H9 (cell line): Measurements from ENCODE around the gene NCCRP1. TPM values are rescaled to one million over a fixed set of nuclear protein-coding genes. Genes with fewer than 3 reads are reported as not detected.
A peak's percentile ranks its signal among the peaks of the same experiment; 100 is the strongest.

Experiments used
- DNase-seq: peaks from one replicate; pipeline ENCODE4 v3.0.0-alpha.2; 2017
- H2AFZ ChIP-seq: one replicate; pipeline ENCODE4 v1.6.1; 2013; ENCODE audit warnings: mild to moderate bottlenecking, low read length, control low read depth, moderate library complexity
- H2AK5ac ChIP-seq: 2 replicates; pipeline ENCODE4 v1.6.1; 2013; ENCODE audit warnings: low read length, control low read depth, mixed read lengths; ENCODE audit not compliant: insufficient read length
- H2BK120ac ChIP-seq: one replicate; pipeline ENCODE4 v1.6.1; 2013; ENCODE audit warnings: low read depth, mild to moderate bottlenecking, low read length, control low read depth, inconsistent platforms; ENCODE audit not compliant: poor library complexity, severe bottlenecking
- H2BK12ac ChIP-seq: 2 replicates; pipeline ENCODE4 v1.6.1; 2013; ENCODE audit warnings: low read length, control low read depth, mixed read lengths, low read depth; ENCODE audit not compliant: insufficient read length
- H2BK15ac ChIP-seq: 2 replicates; pipeline ENCODE4 v1.6.1; 2013; ENCODE audit warnings: low read depth, low read length, control low read depth
- H2BK20ac ChIP-seq: one replicate; pipeline ENCODE4 v1.6.1; 2013; ENCODE audit warnings: low read depth, mild to moderate bottlenecking, low read length, control low read depth, inconsistent platforms; ENCODE audit not compliant: poor library complexity, severe bottlenecking
- H2BK5ac ChIP-seq: 2 replicates; pipeline ENCODE4 v1.6.1; 2013; ENCODE audit warnings: low read length, control low read depth, mixed read lengths; ENCODE audit not compliant: insufficient read length
- H3K14ac ChIP-seq: 2 replicates; pipeline ENCODE4 v1.6.1; 2013; ENCODE audit warnings: low read length, control low read depth; ENCODE audit not compliant: insufficient read depth
- H3K18ac ChIP-seq: 2 replicates; pipeline ENCODE4 v1.6.1; 2013; ENCODE audit warnings: low read depth, mild to moderate bottlenecking, mixed read lengths, low read length, control low read depth; ENCODE audit not compliant: insufficient read length
- H3K23ac ChIP-seq: 2 replicates; pipeline ENCODE4 v1.6.1; 2013; ENCODE audit warnings: low read length, control low read depth, mixed read lengths, low read depth; ENCODE audit not compliant: insufficient read length
- H3K23me2 ChIP-seq: 2 replicates; pipeline ENCODE4 v1.6.1; 2013; ENCODE audit warnings: low read depth, mild to moderate bottlenecking, mixed read lengths, low read length, control low read depth; ENCODE audit not compliant: insufficient read length, poor library complexity, severe bottlenecking
- H3K27ac ChIP-seq: 2 replicates; pipeline ENCODE4 v1.5.1; 2013; ENCODE audit warnings: low read length, control low read depth, mixed read lengths, low read depth; ENCODE audit not compliant: insufficient read length
- H3K27me3 ChIP-seq: 2 replicates; pipeline ENCODE4 v1.6.1; 2013; ENCODE audit warnings: low read length, control low read depth, inconsistent platforms; ENCODE audit not compliant: insufficient read depth
- H3K4ac ChIP-seq: 2 replicates; pipeline ENCODE4 v1.6.1; 2013; ENCODE audit warnings: low read depth, mild to moderate bottlenecking, control low read depth, inconsistent platforms, low read length, moderate library complexity
- H3K4me1 ChIP-seq: 2 replicates; pipeline ENCODE4 v1.6.1; 2013; ENCODE audit warnings: low read length, control low read depth, inconsistent platforms; ENCODE audit not compliant: insufficient read depth
- H3K4me2 ChIP-seq: 2 replicates; pipeline ENCODE4 v1.6.1; 2013; ENCODE audit warnings: low read length, control low read depth, mixed read lengths; ENCODE audit not compliant: insufficient read length, insufficient read depth
- H3K56ac ChIP-seq: 2 replicates; pipeline ENCODE4 v1.6.1; 2013; ENCODE audit warnings: low read depth, mild to moderate bottlenecking, mixed read lengths, low read length, control low read depth; ENCODE audit not compliant: insufficient read length
- H3K79me1 ChIP-seq: 2 replicates; pipeline ENCODE4 v1.6.1; 2013; ENCODE audit warnings: low read depth, mild to moderate bottlenecking, moderate library complexity, low read length, control low read depth, inconsistent platforms; ENCODE audit not compliant: insufficient read depth, poor library complexity, severe bottlenecking
- H3K79me2 ChIP-seq: 2 replicates; pipeline ENCODE4 v1.6.1; 2013; ENCODE audit warnings: low read length, control low read depth, inconsistent platforms; ENCODE audit not compliant: insufficient read depth
- H3K9ac ChIP-seq: 2 replicates; pipeline ENCODE4 v1.6.1; 2013; ENCODE audit warnings: low read length, control low read depth, mixed read lengths; ENCODE audit not compliant: insufficient read length; ENCODE audit errors: extremely low read depth
- H3K9me3 ChIP-seq: one replicate; pipeline ENCODE4 v1.6.1; 2013; ENCODE audit warnings: low read depth, low read length, inconsistent platforms; ENCODE audit not compliant: control insufficient read depth
- H3T11ph ChIP-seq: one replicate; pipeline ENCODE4 v1.6.1; 2013; ENCODE audit warnings: mild to moderate bottlenecking, low read length, control low read depth, inconsistent platforms
- H4K20me1 ChIP-seq: one replicate; pipeline ENCODE4 v1.6.1; 2013; ENCODE audit not compliant: control insufficient read depth, insufficient read length, insufficient read depth
- H4K5ac ChIP-seq: 2 replicates; pipeline ENCODE4 v1.6.1; 2013; ENCODE audit warnings: low read depth, mild to moderate bottlenecking, mixed read lengths, low read length, control low read depth; ENCODE audit not compliant: insufficient read length
- H4K8ac ChIP-seq: replicated peaks from 2 replicates; pipeline ENCODE4 v1.6.1; 2013; ENCODE audit warnings: low read length, control low read depth, mixed read lengths, low read depth; ENCODE audit not compliant: insufficient read length
- H4K91ac ChIP-seq: 2 replicates; pipeline ENCODE4 v1.6.1; 2013; ENCODE audit warnings: low read depth, mild to moderate bottlenecking, moderate library complexity, mixed read lengths, low read length, control low read depth; ENCODE audit not compliant: insufficient read length
- H3K27ac Mint-ChIP-seq, 3 experiments: 2 replicates in 2 of 3; 3 replicates in 1 of 3; pipeline ENCODE4 v1.8.0; 2020 to 2021; ENCODE audit warnings: mixed read lengths in 3 of 3, mild to moderate bottlenecking in 1 of 3, moderate library complexity in 1 of 3
- H3K27me3 Mint-ChIP-seq: 2 replicates; pipeline ENCODE4 v1.8.0; 2021; ENCODE audit warnings: low read depth, mild to moderate bottlenecking, moderate library complexity, mixed read lengths
- H3K36me3 Mint-ChIP-seq, 3 experiments: 2 replicates in 2 of 3; 3 replicates in 1 of 3; pipeline ENCODE4 v1.8.0; 2020 to 2021; ENCODE audit warnings: low read depth in 3 of 3, mixed read lengths in 3 of 3; ENCODE audit not compliant: insufficient read depth in 1 of 3
- H3K4me1 Mint-ChIP-seq, 2 experiments: 2 replicates each; pipeline ENCODE4 v1.8.0; 2020; ENCODE audit warnings: mixed read lengths in 2 of 2
- H3K4me3 Mint-ChIP-seq, 2 experiments: 2 replicates in 1 of 2; 3 replicates in 1 of 2; pipeline ENCODE4 v1.8.0; 2020 to 2021; ENCODE audit warnings: mild to moderate bottlenecking in 2 of 2, mixed read lengths in 2 of 2, moderate library complexity in 1 of 2
- H3K9me3 Mint-ChIP-seq, 2 experiments: 2 replicates in 1 of 2; 3 replicates in 1 of 2; pipeline ENCODE4 v1.8.0; 2020; ENCODE audit warnings: mild to moderate bottlenecking in 2 of 2, mixed read lengths in 2 of 2, moderate library complexity in 1 of 2
- CTCF ChIP-seq: fragments of 200-600 bp; sonication (generic); conservative IDR thresholded peaks from 3 replicates; pipeline ENCODE4 v1.8.0; 2021; ENCODE audit warnings: antibody characterized with exemption, mild to moderate bottlenecking
- WGBS: extraction: QIAGEN DNeasy Blood & Tissue Kit; methylation state at CpG from one replicate; pipeline ENCODE4 v1.1.7; 2013; ENCODE audit warnings: missing lambda C conversion rate, low lambda C conversion rate, mixed read lengths; ENCODE audit not compliant: insufficient read length; ENCODE audit errors: extremely low coverage; 5-methylcytosine and 5-hydroxymethylcytosine counted together
- total RNA-seq: library from RNA; stranded (reverse); gene quantifications from 2 replicates; pipeline ENCODE4 v1.2.1, GENCODE V29; 2021

The NCCRP1 gene
- total RNA-seq, 1 experiment from 2014 or later, result 1.9 TPM

- Histone ChIP-seq H3K4me1 (no peaks in the 10 kb centered on the region), H3K4ac (no peak overlapping the region), H3K23ac (no peak overlapping the region), H2BK12ac (no peak overlapping the region), H3K56ac (no peak overlapping the region), H2AFZ (no peak overlapping the region), H3K14ac (no peak overlapping the region), H3K79me1 (no peaks in the 10 kb centered on the region), H4K5ac (no peak overlapping the region), H3K18ac (no peak overlapping the region), H2BK15ac (no peak overlapping the region), H4K8ac (no peak overlapping the region), H3K4me2 (no peak overlapping the region), H2BK120ac (no peak overlapping the region), H4K91ac (no peak overlapping the region), H4K20me1 (no peaks in the 10 kb centered on the region), H3K23me2 (peaks cover 7% of the 10 kb centered on the region), H3K27me3 (peaks cover 7% of the 10 kb centered on the region; the same call in 1 of the 2 replicates), H2AK5ac (no peak overlapping the region), H3K27ac (no peak overlapping the region), H3K9ac (no peak overlapping the region), H2BK20ac (no peak overlapping the region), H3K79me2 (no peaks in the 10 kb centered on the region), H3T11ph (no peak overlapping the region), H3K9me3 (no peaks in the 10 kb centered on the region), H2BK5ac (no peak overlapping the region)
- H3K36me3 Mint-ChIP-seq, result no peaks in the 10 kb centered on the region
- WGBS, result no CpG with 5 or more reads among the region's 11 CpGs
- no peak overlapping the region; a peak in 1 of 7 replicates for H3K27ac Mint-ChIP-seq
- peak; percentile 61 for DNase-seq
- no peak overlapping the region for H3K4me3 Mint-ChIP-seq
- H3K4me1 Mint-ChIP-seq, result peaks cover 10 to 36% of the 10 kb centered on the region in 2 experiments
- no peak for TF ChIP-seq CTCF
- peaks cover 78% of the 10 kb centered on the region for H3K27me3 Mint-ChIP-seq
- H3K9me3 Mint-ChIP-seq, result no peaks in the 10 kb centered on the region; a peak in 1 of 5 replicates
Observed at GRCh38 chr19:39199025-39199424, 2.3 kb downstream of the NCCRP1 start.
